A673 (cell line): Measurements from ENCODE around the gene BCAN. TPM values are rescaled to one million over a fixed set of nuclear protein-coding genes. Genes with fewer than 3 reads are reported as not detected.
A peak's percentile ranks its signal among the peaks of the same experiment; 100 is the strongest.

Experiments used
- BruUV-seq: library from RNA; stranded (reverse); fragments of 400-500 nt; replicated peaks from 2 replicates; lab custom pipeline; 2021; lab: Mats Ljungman, UMichigan
- CTCF ChIA-PET: fragments of 300-600 bp; sonication (Branson Sonifier 250); formaldehyde crosslinking; loops from one replicate; lab custom pipeline; 2022; ENCODE audit warnings: antibody characterized with exemption; lab: Charles Lee
- POLR2A ChIA-PET: fragments of 300-600 bp; sonication (Branson Sonifier 250); formaldehyde crosslinking; loops from one replicate; lab custom pipeline; 2022; ENCODE audit warnings: antibody characterized with exemption; ENCODE audit not compliant: low non-redundant PET; lab: Charles Lee
- DNase-seq: peaks from one replicate; pipeline ENCODE4 v3.0.0-alpha.2; 2015; ENCODE audit warnings: low spot score
- H3K27ac ChIP-seq: fragments of 200-600 bp; sonication (generic); 2 replicates; pipeline ENCODE4 v1.5.1; 2016; ENCODE audit warnings: mixed run types, low read depth, mild to moderate bottlenecking, mixed read lengths, antibody characterized with exemption, low read length; ENCODE audit not compliant: poor library complexity, severe bottlenecking
- H3K27me3 ChIP-seq: fragments of 200-600 bp; sonication (generic); replicated peaks from 2 replicates; pipeline ENCODE4 v1.6.1; 2017; ENCODE audit warnings: mixed run types, low read depth, mild to moderate bottlenecking, mixed read lengths, antibody characterized with exemption, low read length; ENCODE audit not compliant: insufficient read depth, poor library complexity
- H3K36me3 ChIP-seq: fragments of 200-600 bp; sonication (generic); 2 replicates; pipeline ENCODE4 v1.6.1; 2016; ENCODE audit warnings: mixed run types, mild to moderate bottlenecking, mixed read lengths, antibody characterized with exemption, low read length; ENCODE audit not compliant: insufficient read depth, poor library complexity, severe bottlenecking
- H3K4me1 ChIP-seq: fragments of 200-600 bp; sonication (generic); 2 replicates; pipeline ENCODE4 v1.6.1; 2017; ENCODE audit warnings: mixed run types, mild to moderate bottlenecking, mixed read lengths, antibody characterized with exemption, low read length; ENCODE audit not compliant: insufficient read depth, poor library complexity, severe bottlenecking
- H3K4me3 ChIP-seq: fragments of 200-600 bp; sonication (generic); 2 replicates; pipeline ENCODE4 v1.5.1; 2016; ENCODE audit warnings: low read depth, mixed run types, mild to moderate bottlenecking, mixed read lengths, low read length; ENCODE audit not compliant: poor library complexity, severe bottlenecking
- H3K9me3 ChIP-seq: fragments of 200-600 bp; sonication (generic); 2 replicates; pipeline ENCODE4 v1.6.1; 2016; ENCODE audit warnings: mixed run types, low read depth, mild to moderate bottlenecking, mixed read lengths, antibody characterized with exemption, low read length; ENCODE audit not compliant: poor library complexity, severe bottlenecking
- EZH2 ChIP-seq: fragments of 200-600 bp; sonication (generic); IDR thresholded peaks from 2 replicates; pipeline ENCODE4 v1.6.1; 2017; ENCODE audit warnings: borderline replicate concordance, low read depth, mild to moderate bottlenecking, mixed read lengths, antibody characterized with exemption, low read length; ENCODE audit not compliant: poor library complexity, severe bottlenecking
- intact Hi-C: fragments of 100-400 bp; cut with micrococcal nuclease; formaldehyde crosslinking; loops from one replicate; pipeline ENCODE4 v1.10.0; 2022; ENCODE audit not compliant: unreplicated experiment
- total RNA-seq: library from RNA; stranded (reverse); gene quantifications from 2 replicates; pipeline ENCODE4 v1.2.3, GENCODE V29; 2021
- TF ChIP-seq, protein P1 (sequence below): fragments of 300-800, 200-600 bp; sonication (generic); conservative IDR thresholded peaks from 2 replicates; pipeline ENCODE4 v1.5.1; 2017; ENCODE audit warnings: low read depth, mild to moderate bottlenecking, antibody characterized with exemption, low read length, moderate library complexity, mixed read lengths

BCAN gene
- total RNA-seq, 1 experiment from 2014 or later = not detected

DNA sequence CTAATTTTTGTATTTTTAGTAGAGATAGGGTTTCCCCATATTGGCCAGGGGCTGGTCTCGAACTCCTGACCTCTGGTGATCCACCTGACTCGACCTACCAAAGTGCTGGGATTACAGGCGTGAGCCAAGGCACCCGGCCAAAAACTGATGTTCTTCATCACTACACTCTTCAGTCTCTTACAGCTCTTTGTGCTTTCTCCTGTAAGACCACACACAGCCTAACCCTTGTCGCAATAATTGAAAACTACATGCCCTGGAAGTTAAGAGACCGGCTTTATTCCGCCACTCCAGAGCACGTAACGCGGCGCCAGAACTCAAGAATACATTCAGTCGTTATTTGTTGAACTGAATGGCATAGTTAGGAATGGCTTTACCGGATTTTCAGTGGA lies 41.2 kb upstream of the BCAN start:
- Histone ChIP-seq H3K4me1 (peaks cover 9% of the 10 kb centered on the region), H3K27me3 (no peaks in the 10 kb centered on the region), H3K9me3 (no peaks in the 10 kb centered on the region), H3K4me3 (peak overlapping the region; percentile 64), H3K27ac (peak overlapping the region; percentile 80), H3K36me3 (peaks cover 34% of the 10 kb centered on the region)
- TF ChIP-seq, protein P1, sequence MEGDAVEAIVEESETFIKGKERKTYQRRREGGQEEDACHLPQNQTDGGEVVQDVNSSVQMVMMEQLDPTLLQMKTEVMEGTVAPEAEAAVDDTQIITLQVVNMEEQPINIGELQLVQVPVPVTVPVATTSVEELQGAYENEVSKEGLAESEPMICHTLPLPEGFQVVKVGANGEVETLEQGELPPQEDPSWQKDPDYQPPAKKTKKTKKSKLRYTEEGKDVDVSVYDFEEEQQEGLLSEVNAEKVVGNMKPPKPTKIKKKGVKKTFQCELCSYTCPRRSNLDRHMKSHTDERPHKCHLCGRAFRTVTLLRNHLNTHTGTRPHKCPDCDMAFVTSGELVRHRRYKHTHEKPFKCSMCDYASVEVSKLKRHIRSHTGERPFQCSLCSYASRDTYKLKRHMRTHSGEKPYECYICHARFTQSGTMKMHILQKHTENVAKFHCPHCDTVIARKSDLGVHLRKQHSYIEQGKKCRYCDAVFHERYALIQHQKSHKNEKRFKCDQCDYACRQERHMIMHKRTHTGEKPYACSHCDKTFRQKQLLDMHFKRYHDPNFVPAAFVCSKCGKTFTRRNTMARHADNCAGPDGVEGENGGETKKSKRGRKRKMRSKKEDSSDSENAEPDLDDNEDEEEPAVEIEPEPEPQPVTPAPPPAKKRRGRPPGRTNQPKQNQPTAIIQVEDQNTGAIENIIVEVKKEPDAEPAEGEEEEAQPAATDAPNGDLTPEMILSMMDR = no peak
- no peak for TF ChIP-seq EZH2
- POLR2A ChIA-PET = no interaction called here
- no peak for DNase-seq
- CTCF ChIA-PET = interaction anchor here (2.0 kb wide), 1 partner anchor 9 kb away, joined by 9 read pairs; the partner anchor contains the start of gene NAXE
- intact Hi-C loops = no loop called here
- BruUV-seq = TSS peak; percentile 58

DNA sequence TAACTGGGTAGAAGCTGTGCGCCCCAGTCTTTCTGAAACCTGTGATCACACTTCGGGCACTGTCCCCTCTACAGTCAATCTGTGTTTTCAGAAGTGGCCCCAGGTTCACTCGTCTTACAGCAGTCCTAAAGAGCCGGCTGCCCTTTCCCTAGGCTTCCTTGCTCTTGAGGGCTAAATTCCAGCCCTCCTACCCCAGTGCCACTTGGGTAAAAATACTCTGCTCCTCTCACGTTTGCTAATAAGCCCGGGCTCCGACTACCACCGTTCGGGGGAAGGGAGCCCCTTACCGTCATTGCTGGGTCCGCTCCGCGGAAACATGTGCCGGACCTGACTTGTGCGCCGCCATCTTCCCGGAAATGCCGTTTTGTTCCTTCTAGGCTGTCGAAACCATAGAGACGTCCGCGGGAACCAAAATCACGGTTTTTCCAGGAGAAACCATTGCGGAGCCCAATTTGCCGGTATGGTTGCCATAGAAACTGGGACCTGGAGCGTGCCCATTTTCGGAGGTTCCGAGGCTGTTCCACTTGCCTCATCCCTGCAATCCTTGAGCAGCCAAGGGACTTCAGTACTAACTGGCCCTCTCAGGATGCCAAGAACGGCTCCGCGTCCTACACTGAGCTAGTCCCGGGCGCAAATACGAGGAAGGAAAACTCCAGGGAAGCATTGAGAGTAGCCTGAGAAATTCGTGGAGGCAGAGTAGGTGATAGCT lies 40.6 kb upstream of the BCAN start, which contains the start of gene GPATCH4:
Gene GPATCH4, minus strand, starts transcription at position 358 of the 709 bp plus-strand sequence.
- POLR2A ChIA-PET = interaction anchor here (0.6 kb wide), 1 partner anchor 74 kb away, joined by 7 read pairs; no protein-coding TSS in a partner anchor

DNA sequence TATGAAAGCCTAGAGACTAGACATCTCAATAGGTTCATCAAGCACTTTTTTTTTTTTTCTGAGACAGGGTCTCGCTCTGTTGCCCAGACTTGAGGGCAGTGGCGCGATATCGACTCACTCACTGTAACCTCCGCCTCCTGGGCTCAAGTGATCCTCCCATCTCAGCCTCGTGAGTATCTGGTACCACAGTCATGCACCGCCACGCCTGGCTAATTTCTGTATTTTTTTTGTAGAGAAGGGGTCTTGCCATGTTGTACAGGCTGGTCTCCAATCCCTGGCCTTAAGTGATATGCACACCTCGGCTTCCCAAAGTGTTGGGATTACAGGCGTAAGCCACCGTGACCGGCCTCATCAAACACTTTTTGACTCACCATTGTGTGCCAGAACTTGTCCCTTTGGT lies 40.0 kb upstream of the BCAN start:
- Histone ChIP-seq H3K4me1 (peaks cover 9% of the 10 kb centered on the region), H3K36me3 (peaks cover 22% of the 10 kb centered on the region), H3K27ac (peak overlapping the region; percentile 80), H3K4me3 (peak overlapping the region; percentile 64), H3K9me3 (no peaks in the 10 kb centered on the region), H3K27me3 (no peaks in the 10 kb centered on the region)
- ChIA-PET POLR2A (no interaction called here), CTCF (interaction anchor here (0.7 to 2.0 kb wide), 2 partner anchors 10 to 259 kb away, joined by 3 to 9 read pairs; partner anchors contain the start of gene NAXE)
- TF ChIP-seq, protein P1 = no peak
- no peak for TF ChIP-seq EZH2
- BruUV-seq = no TSS peak
- no peak for DNase-seq
- intact Hi-C loops = no loop called here

More for the DNA sequence above, 40.6 kb upstream of the BCAN start, which contains the start of gene GPATCH4:
- Histone ChIP-seq H3K27me3 (no peaks in the 10 kb centered on the region), H3K4me1 (peaks cover 9% of the 10 kb centered on the region), H3K27ac (peak within 1 kb of the TSS; percentile 80), H3K36me3 (peaks cover 28% of the 10 kb centered on the region), H3K4me3 (peak within 1 kb of the TSS; percentile 64), H3K9me3 (no peaks in the 10 kb centered on the region)
- intact Hi-C loops = no loop called here
- CTCF ChIA-PET = interaction anchor here (2.0 kb wide), 1 partner anchor 9 kb away, joined by 9 read pairs; the partner anchor contains the start of gene NAXE
- DNase-seq = peak; percentile 95
- TF ChIP-seq, protein P1 = no peak
- no peak for TF ChIP-seq EZH2
- BruUV-seq = no TSS peak
